ENCODE results near the gene ACAP3. TPM values are rescaled to one million over a fixed set of nuclear protein-coding genes. Genes with fewer than 3 reads are reported as not detected.
A peak's percentile ranks its signal among the peaks of the same experiment; 100 is the strongest.

Gene ACAP3
- total and polyA plus RNA-seq, 4 donors, result 18.7 to 62.8 (median 37.8) TPM

- Histone ChIP-seq H3K9ac (ENCODE audit: insufficient read depth in 1 of 2, low read length in 2 of 2) (peak overlapping the region in 1 of 2 donors; percentile 26), H3K9me3 (ENCODE audit: control insufficient read depth in 4 of 4, insufficient read depth in 3 of 4, low read length in 3 of 4) (no peaks in the 10 kb centered on the region), H3K27me3 (ENCODE audit: control insufficient read depth in 3 of 3, insufficient read depth in 3 of 3, low read length in 2 of 3) (no peaks in the 10 kb centered on the region), H3K27ac (ENCODE audit: low read depth in 1 of 2, low read length in 1 of 2) (no peak overlapping the region), H3K4me3 (peak overlapping the region; percentile 69), H3K36me3 (ENCODE audit: control insufficient read depth in 4 of 4, insufficient read depth in 4 of 4, low read length in 4 of 4) (peaks cover 0 to 16% (median 5%) of the 10 kb centered on the region in 4 donors), H3K4me1 (ENCODE audit: control insufficient read depth in 5 of 5, insufficient read depth in 5 of 5, low read length in 5 of 5) (peaks cover 11 to 42% (median 17%) of the 10 kb centered on the region in 5 donors)
- 41 to 53% methylated on average over 27 of the region's 27 CpGs for WGBS, 2 donors
- DNase-seq (no peak), ATAC-seq (ENCODE audit: insufficient read depth, low FRiP score) (no peak)
- no peak for TF ChIP-seq CTCF (IDR thresholded peaks at IDR 0.05; ENCODE audit: control extremely low read depth, extremely low read depth)
Observed at GRCh38 chr1:1306661-1307260, 969 bp downstream of the ACAP3 start.

GRCh38 chr1:1306070-1306660 lies 1.6 kb downstream of the ACAP3 start:
- no peak overlapping the region for H3K9ac ChIP-seq (ENCODE audit: insufficient read depth in 1 of 2, low read length in 2 of 2)

GRCh38 chr1:1305300-1306069 lies 2.2 kb downstream of the ACAP3 start:
- Histone ChIP-seq H3K4me1 (ENCODE audit: control insufficient read depth in 5 of 5, insufficient read depth in 5 of 5, low read length in 5 of 5) (peaks cover 11 to 42% (median 17%) of the 10 kb centered on the region in 5 donors), H3K36me3 (ENCODE audit: control insufficient read depth in 4 of 4, insufficient read depth in 4 of 4, low read length in 4 of 4) (peaks cover 0 to 5% (median 2%) of the 10 kb centered on the region in 4 donors), H3K4me3 (no peak overlapping the region), H3K9me3 (ENCODE audit: control insufficient read depth in 4 of 4, insufficient read depth in 3 of 4, low read length in 3 of 4) (no peaks in the 10 kb centered on the region), H3K9ac (ENCODE audit: insufficient read depth in 1 of 2, low read length in 2 of 2) (no peak overlapping the region), H3K27me3 (ENCODE audit: control insufficient read depth in 3 of 3, insufficient read depth in 3 of 3, low read length in 2 of 3) (no peaks in the 10 kb centered on the region), H3K27ac (ENCODE audit: low read depth in 1 of 2, low read length in 1 of 2) (peak overlapping the region; percentile 5 to 40)
- peak in 2 of 3 donors; percentile 40 to 47 for DNase-seq
- WGBS, 2 donors, result 20 to 28% methylated on average over 20 to 25 of the region's 25 CpGs
- ATAC-seq (ENCODE audit: insufficient read depth, low FRiP score), result peak; percentile 5
- no peak for TF ChIP-seq CTCF (IDR thresholded peaks at IDR 0.05; ENCODE audit: control extremely low read depth, extremely low read depth)

More at GRCh38 chr1:1306070-1306660, 1.6 kb downstream of the ACAP3 start:
- no peaks in the 10 kb centered on the region for H3K27me3 ChIP-seq (ENCODE audit: control insufficient read depth in 3 of 3, insufficient read depth in 3 of 3, low read length in 2 of 3)
- peaks cover 11 to 42% (median 17%) of the 10 kb centered on the region in 5 donors for H3K4me1 ChIP-seq (ENCODE audit: control insufficient read depth in 5 of 5, insufficient read depth in 5 of 5, low read length in 5 of 5)
- no peak for TF ChIP-seq CTCF (IDR thresholded peaks at IDR 0.05; ENCODE audit: control extremely low read depth, extremely low read depth)
- H3K9me3 ChIP-seq (ENCODE audit: control insufficient read depth in 4 of 4, insufficient read depth in 3 of 4, low read length in 3 of 4), result no peaks in the 10 kb centered on the region
- no peak for DNase-seq
- 41 to 46% methylated on average over 11 of the region's 11 CpGs for WGBS, 2 donors
- peaks cover 0 to 10% (median 2%) of the 10 kb centered on the region in 4 donors for H3K36me3 ChIP-seq (ENCODE audit: control insufficient read depth in 4 of 4, insufficient read depth in 4 of 4, low read length in 4 of 4)
- peak overlapping the region in 1 of 2 donors; percentile 5 for H3K27ac ChIP-seq (ENCODE audit: low read depth in 1 of 2, low read length in 1 of 2)
- ATAC-seq (ENCODE audit: insufficient read depth, low FRiP score), result no peak
- no peak overlapping the region for H3K4me3 ChIP-seq

Data from lung (tissue), 12 donors.